GM12878 (cell line): ENCODE results near the gene SLC29A2. TPM values are rescaled to one million over a fixed set of nuclear protein-coding genes. Genes with fewer than 3 reads are reported as not detected.

Source experiments
- ATAC-seq: fragments of 200-7000 bp; cut with Tn5 transposase; 3 replicates; pipeline ENCODE4 v1.9.1; 2020; ENCODE audit warnings: mild to moderate bottlenecking, moderate library complexity
- BruUV-seq: library from RNA; stranded (reverse); fragments of 400-500 nt; replicated peaks from 2 replicates; lab custom pipeline; 2021; lab: Mats Ljungman, UMichigan
- CTCF ChIA-PET: fragments of 300-600 bp; sonication (Branson Sonifier 250); formaldehyde crosslinking; extraction: SDS; loops from one replicate; lab custom pipeline; 2021; ENCODE audit warnings: inconsistent platforms; lab: Yijun Ruan, JAX
- POLR2A ChIA-PET: fragments of 350-600 bp; formaldehyde crosslinking; extraction: SDS; loops from one replicate; lab custom pipeline; 2021; ENCODE audit warnings: inconsistent platforms; lab: Charles Lee
- RAD21 ChIA-PET: fragments of 300-600 bp; sonication (Branson Sonifier 250); formaldehyde crosslinking; loops from one replicate; lab custom pipeline; 2023; ENCODE audit warnings: antibody characterized with exemption; ENCODE audit not compliant: unreplicated experiment; lab: Charles Lee
- SMC1A ChIA-PET: fragments of 300-600 bp; sonication (Branson Sonifier 250); formaldehyde crosslinking; loops from one replicate; lab custom pipeline; 2023; ENCODE audit not compliant: unreplicated experiment, uncharacterized antibody; lab: Charles Lee
- DNase-seq: peaks from one replicate; pipeline ENCODE4 v3.0.0-alpha.2; 2011; ENCODE audit warnings: low read depth, low spot score
- FAIRE-seq: peaks from 3 replicates; lab custom pipeline; 2011; peaks lifted over from hg19 to GRCh38; lab: Jason Lieb, UNC
- H2AFZ ChIP-seq: 2 replicates; pipeline ENCODE4 v1.6.0; 2011; ENCODE audit warnings: low read depth, low read length, control low read depth; ENCODE audit not compliant: control insufficient read depth
- H3K27ac ChIP-seq: 2 replicates; pipeline ENCODE4 v1.5.1; 2011; ENCODE audit warnings: control low read depth; ENCODE audit not compliant: control insufficient read depth, insufficient read depth
- H3K27me3 ChIP-seq, 2 experiments: replicated peaks in 1 of 2; 2 replicates each; pipeline versions ENCODE4 v1.6.0 to v1.6.1; 2011; ENCODE audit warnings: low read length in 1 of 2; ENCODE audit not compliant: control insufficient read depth in 2 of 2, insufficient read depth in 2 of 2
- H3K36me3 ChIP-seq, 2 experiments: 2 replicates each; pipeline ENCODE4 v1.5.1; 2011; ENCODE audit warnings: low read length in 1 of 2; ENCODE audit not compliant: control insufficient read depth in 2 of 2, insufficient read depth in 2 of 2
- H3K4me1 ChIP-seq: 2 replicates; pipeline ENCODE4 v1.6.1; 2011; ENCODE audit warnings: mild to moderate bottlenecking, low read length, moderate library complexity, mixed read lengths; ENCODE audit not compliant: control insufficient read depth, insufficient read depth
- H3K4me2 ChIP-seq: 2 replicates; pipeline ENCODE4 v1.6.0; 2011; ENCODE audit warnings: control low read depth; ENCODE audit not compliant: control insufficient read depth, insufficient read depth
- H3K4me3 ChIP-seq: fragments of 200-600 bp; sonication (generic); 2 replicates; pipeline ENCODE4 v1.5.1; 2016
- H3K79me2 ChIP-seq: 2 replicates; pipeline ENCODE4 v1.6.0; 2011; ENCODE audit warnings: low read length; ENCODE audit not compliant: control insufficient read depth, insufficient read depth
- H3K9ac ChIP-seq: 2 replicates; pipeline ENCODE4 v1.8.0; 2011; ENCODE audit warnings: low read length, control low read depth, mixed read lengths; ENCODE audit not compliant: control insufficient read depth, insufficient read depth
- H3K9me3 ChIP-seq: replicated peaks from 3 replicates; pipeline ENCODE4 v1.5.1; 2011; ENCODE audit warnings: mild to moderate bottlenecking, low read length; ENCODE audit not compliant: control insufficient read depth, insufficient read depth
- H4K20me1 ChIP-seq: 2 replicates; pipeline ENCODE4 v1.6.0; 2011; ENCODE audit not compliant: control insufficient read depth, insufficient read depth
- BCL11A ChIP-seq: IDR thresholded peaks from 2 replicates; pipeline ENCODE4 v1.6.1; 2011; ENCODE audit warnings: low read depth, low read length
- BHLHE40 ChIP-seq, 2 experiments: fragments of 450-650 bp in 1 of 2; IDR thresholded peaks; 2 replicates each; pipeline ENCODE4 v1.6.1; 2011 to 2017; ENCODE audit warnings: low read depth in 2 of 2, borderline replicate concordance in 1 of 2, improper control_type of control experiment in 1 of 2, low read length in 1 of 2, mild to moderate bottlenecking in 1 of 2
- EP300 ChIP-seq, 2 experiments: fragments of 150-350 bp in 1 of 2; IDR thresholded peaks; 2 replicates each; pipeline ENCODE4 v1.6.1; 2011 to 2012; ENCODE audit warnings: low read depth in 2 of 2, low read length in 2 of 2, borderline replicate concordance in 1 of 2, improper control_type of control experiment in 1 of 2, inconsistent platforms in 1 of 2; ENCODE audit not compliant: control insufficient read depth in 1 of 2
- IKZF1 ChIP-seq: fragments of 450-650 bp; conservative IDR thresholded peaks from 2 replicates; pipeline ENCODE4 v1.6.1; 2017; ENCODE audit warnings: antibody characterized with exemption, mild to moderate bottlenecking
- IRF4 ChIP-seq: IDR thresholded peaks from 2 replicates; pipeline ENCODE4 v1.6.1; 2011; ENCODE audit warnings: low read depth, low read length
- MXI1 ChIP-seq: fragments of 150-350 bp; IDR thresholded peaks from 2 replicates; pipeline ENCODE4 v1.6.1; 2011; ENCODE audit warnings: low read depth, mild to moderate bottlenecking, inconsistent platforms, low read length, improper control_type of control experiment
- NBN ChIP-seq: fragments of 450-650 bp; IDR thresholded peaks from 2 replicates; pipeline ENCODE4 v1.6.1; 2016
- PKNOX1 ChIP-seq: fragments of 450-650 bp; IDR thresholded peaks from 2 replicates; pipeline ENCODE4 v1.6.1; 2016; ENCODE audit warnings: mild to moderate bottlenecking
- POLR2AphosphoS5 ChIP-seq: IDR thresholded peaks from 2 replicates; pipeline ENCODE4 v1.6.1; 2011; ENCODE audit warnings: mild to moderate bottlenecking, low read length, inconsistent platforms
- SIN3A ChIP-seq: IDR thresholded peaks from 2 replicates; pipeline ENCODE4 v1.6.1; 2012; ENCODE audit warnings: low read depth, low read length, improper control_type of control experiment
- SRF ChIP-seq, 2 experiments: IDR thresholded peaks; 2 replicates each; pipeline ENCODE4 v1.6.1; 2011; ENCODE audit warnings: low read depth in 2 of 2, low read length in 2 of 2, mild to moderate bottlenecking in 1 of 2, moderate library complexity in 1 of 2
- TCF12 ChIP-seq: IDR thresholded peaks from 2 replicates; pipeline ENCODE4 v1.6.1; 2011; ENCODE audit warnings: low read depth, mild to moderate bottlenecking, low read length
- ZNF217 ChIP-seq: fragments of 450-650 bp; IDR thresholded peaks from 2 replicates; pipeline ENCODE4 v1.6.1; 2017; ENCODE audit warnings: antibody characterized with exemption, mild to moderate bottlenecking
- ZNF24 ChIP-seq: fragments of 450-650 bp; IDR thresholded peaks from 2 replicates; pipeline ENCODE4 v1.6.1; 2017; ENCODE audit warnings: antibody characterized with exemption, mild to moderate bottlenecking
- ZNF687 ChIP-seq: fragments of 450-650 bp; IDR thresholded peaks from 2 replicates; pipeline ENCODE4 v1.6.1; 2017; ENCODE audit warnings: mild to moderate bottlenecking, moderate library complexity
- ZSCAN29 ChIP-seq: fragments of 450-650 bp; IDR thresholded peaks from 2 replicates; pipeline ENCODE4 v1.6.1; 2017; ENCODE audit warnings: mild to moderate bottlenecking, moderate library complexity
- WGBS: methylation state at CpG from one replicate; pipeline ENCODE4 v1.1.6; 2016; ENCODE audit warnings: low lambda C conversion rate; ENCODE audit not compliant: insufficient replicate concordance, insufficient coverage; ENCODE audit errors: missing lambda C conversion rate; 5-methylcytosine and 5-hydroxymethylcytosine counted together
- in situ Hi-C: fragments of 300-500 bp; cut with MboI; formaldehyde crosslinking; loops from 9 replicates; pipeline ENCODE4 v1.14.3; 2018; ENCODE audit warnings: mixed read lengths
- intact Hi-C: fragments of 100-400 bp; cut with micrococcal nuclease; formaldehyde crosslinking; loops from one replicate; pipeline ENCODE4 v1.14.2; 2022; ENCODE audit not compliant: unreplicated experiment
- polyA plus RNA-seq, 11 experiments: library from polyadenylated mRNA; depleted of rRNA in 4 of 11; unstranded in 6 of 11; stranded (reverse) in 5 of 11; fragments of >200 nt; fragmentation: Nextera tagmentation in 4 of 11; fragmentation: Illumina TruSeq in 1 of 11; extraction: Ambion mirVana in 4 of 11; extraction: Trizol in 1 of 11; gene quantifications; 1 replicate in 1 of 11; 2 replicates in 10 of 11; pipeline versions ENCODE4 v1.2.1 to v1.2.3, GENCODE V29; 2011 to 2016; ENCODE audit warnings: inconsistent platforms in 2 of 11, missing spikeins in 2 of 11, low read depth in 1 of 11
- total RNA-seq, 4 experiments: library from RNA; depleted of rRNA in 3 of 4; stranded (reverse); fragments of >200 nt in 3 of 4; fragmentation: Illumina TruSeq in 1 of 4; extraction: Trizol in 1 of 4; gene quantifications; 2 replicates each; pipeline versions ENCODE4 v1.2.1 to v1.2.3, GENCODE V29; 2013 to 2021

Gene SLC29A2
- total and polyA plus RNA-seq, 10 of the 15 experiments (the other 5 are each of a cell fraction or from before 2014, with no cell fraction given): 0.27 to 7.5 (median 2.2) TPM

DNA sequence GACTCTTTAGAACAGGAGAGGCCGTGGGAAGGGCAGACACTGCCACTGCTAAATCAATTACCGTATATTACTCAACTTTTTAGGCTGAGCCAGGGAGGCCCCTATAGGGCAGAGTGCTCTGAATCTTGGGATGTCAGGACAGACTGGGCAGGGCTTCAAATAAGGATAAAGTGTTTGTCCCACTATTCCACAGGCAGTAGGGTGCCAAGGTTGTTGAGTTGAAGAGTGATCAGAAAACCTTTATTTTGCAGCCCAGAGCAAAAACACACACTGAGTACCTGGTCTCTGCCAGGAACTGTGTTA lies 22.5 kb downstream of the SLC29A2 start (continued):
- TF ChIP-seq POLR2AphosphoS5: no peak
- TF ChIP-seq SRF (IDR thresholded peaks at IDR 0.05; ENCODE audit: low read depth in 2 of 2, low read length in 2 of 2): no peak
- TF ChIP-seq, all 136 proteins: peak for 0

DNA sequence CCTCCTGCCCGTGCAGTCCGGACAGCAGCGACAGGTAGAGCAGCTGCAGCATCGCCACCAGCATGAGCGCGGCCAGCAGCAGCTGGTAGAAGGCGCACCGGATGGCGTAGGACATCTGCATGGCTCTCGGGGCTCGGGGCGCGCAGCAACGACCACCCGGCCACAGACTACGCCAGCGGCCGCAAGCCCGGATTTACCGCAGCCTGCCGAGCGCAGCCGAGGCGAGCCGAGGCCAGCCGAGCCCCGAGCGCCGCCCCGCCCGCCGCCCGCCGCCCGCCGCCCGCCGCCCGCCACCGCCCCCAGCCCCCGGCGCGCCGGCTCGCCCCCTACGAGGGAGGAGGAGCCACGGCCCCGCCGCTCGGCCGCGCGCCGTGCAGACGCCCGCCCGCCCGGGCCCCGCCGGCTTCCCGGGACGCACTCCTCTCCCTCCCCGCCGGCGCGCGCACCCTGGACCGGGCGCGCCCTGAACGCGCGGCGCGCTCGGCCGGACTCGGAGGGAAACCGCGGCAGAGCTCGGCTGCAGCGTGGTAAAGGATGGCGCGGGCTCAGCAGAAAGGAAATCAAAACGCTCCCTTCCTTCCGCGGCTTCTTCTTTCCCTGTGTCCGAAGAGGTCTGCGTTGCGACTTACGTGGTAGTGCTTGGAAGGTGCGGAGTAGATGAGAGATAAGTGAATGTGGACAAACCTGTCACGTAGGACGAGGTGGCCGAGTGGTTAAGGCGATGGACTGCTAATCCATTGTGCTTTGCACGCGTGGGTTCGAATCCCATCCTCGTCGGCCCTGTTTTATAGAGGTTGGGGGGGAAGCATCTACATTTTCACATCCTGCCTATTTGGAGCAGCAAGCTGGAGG lies 23.9 kb downstream of the SLC29A2 start, which contains the start of gene B4GAT1:
Gene B4GAT1 (minus strand): TSS at position 205 of the 852 bp plus-strand sequence. CDS start 84 bp downstream, at position 121.
- H3K9me3 ChIP-seq: no peaks in the 10 kb centered on the region
- H3K27me3 ChIP-seq: no peaks in the 10 kb centered on the region
- ChIA-PET POLR2A (interaction anchor here (0.6 to 3.9 kb wide), 4 partner anchors 12 to 212 kb away, joined by 3 to 16 read pairs (median 4); partner anchors contain the start of gene RIN1), SMC1A (interaction anchor here (0.7 to 1.5 kb wide), 3 partner anchors 35 to 59 kb away, joined by 3 to 4 read pairs (median 4); partner anchors contain the start of gene YIF1A), RAD21 (interaction anchor here (1.1 to 2.0 kb wide), 2 partner anchors 13 to 36 kb away, joined by 3 to 6 read pairs; no protein-coding TSS in a partner anchor), CTCF (interaction anchor here (1.4 to 7.4 kb wide), 4 partner anchors 16 to 42 kb away, joined by 4 to 44 read pairs (median 9); no protein-coding TSS in a partner anchor)
- H4K20me1 ChIP-seq: no peaks in the 10 kb centered on the region
- H3K9ac ChIP-seq: peak within 1 kb of the TSS; percentile 84; the same call in 1 of the 2 replicates
- WGBS: under 1% methylated on average over 47 of the region's 101 CpGs
- peak within 1 kb of the TSS; percentile 61; the same call in 1 of the 2 replicates for H3K27ac ChIP-seq
- H3K79me2 ChIP-seq: peaks cover 17% of the 10 kb centered on the region
- in situ Hi-C loops: no loop called here
- H3K4me2 ChIP-seq: peak within 1 kb of the TSS; percentile 88
- H3K4me1 ChIP-seq: peaks cover 17% of the 10 kb centered on the region
- no peaks in the 10 kb centered on the region for H3K36me3 ChIP-seq
- DNase-seq (peak; percentile 98), ATAC-seq (peak; percentile 72), FAIRE-seq (no peak)
- H3K4me3 ChIP-seq: peak within 1 kb of the TSS; percentile 90
- no TSS peak for BruUV-seq
- peak within 1 kb of the TSS; percentile 93 for H2AFZ ChIP-seq
- intact Hi-C loops: no loop called here
- TF ChIP-seq IKZF1 (peak; percentile 71), SRF (IDR thresholded peaks at IDR 0.05; ENCODE audit: low read depth in 2 of 2, low read length in 2 of 2) (0 out of 4 replicates have a peak, but pooled peaks of 1 of the 2 experiments have one; percentile 14), PKNOX1 (peak; percentile 40; the same call in 1 of the 2 replicates), ZSCAN29 (peak; percentile 91; the same call in 1 of the 2 replicates), BCL11A (no peak), ZNF687 (no peak), NBN (peak; percentile 92), IRF4 (peak; percentile 71), ZNF217 (peak; percentile 56; the same call in 1 of the 2 replicates), ZNF24 (peak; percentile 100), SIN3A (no peak), MXI1 (peak; percentile 56; the same call in 1 of the 2 replicates), EP300 (IDR thresholded peaks at IDR 0.05; ENCODE audit: borderline replicate concordance in 1 of 2, control insufficient read depth in 1 of 2, low read depth in 2 of 2, low read length in 2 of 2) (peak; percentile 13 to 83; a peak in 1 of 4 replicates), TCF12 (peak; percentile 62; the same call in 1 of the 2 replicates), BHLHE40 (IDR thresholded peaks at IDR 0.05; ENCODE audit: borderline replicate concordance in 1 of 2, low read depth in 2 of 2, low read length in 1 of 2) (peak in 1 of 2 experiments; percentile 58; a peak in 2 of 4 replicates)
